Ascending aorta (tissue), 2 donors: ENCODE data around the gene TMEM200B. TPM values are rescaled to one million over a fixed set of nuclear protein-coding genes. Genes with fewer than 3 reads are reported as not detected.
"Not testable (repeated sequence)": the region's sequence is repeated elsewhere in the genome, so short reads cannot be mapped to it uniquely, and the experiment has no call there.

Experiments
- DNase-seq, 2 donors: peaks; one replicate each; pipeline ENCODE4 v3.0.0-alpha.2; 2019; ENCODE audit warnings: low spot score in 2 of 2
- H3K27ac ChIP-seq, 2 donors: fragments of 200-600 bp; sonication (generic); one replicate each; pipeline ENCODE4 v1.5.1; 2016 to 2017; ENCODE audit warnings: mild to moderate bottlenecking in 1 of 2
- H3K27me3 ChIP-seq: fragments of 200-600 bp; sonication (generic); one replicate; pipeline ENCODE4 v1.5.1; 2017
- H3K36me3 ChIP-seq, 2 donors: fragments of 200-600 bp; sonication (generic); one replicate each; pipeline ENCODE4 v1.5.1; 2016
- H3K4me1 ChIP-seq, 2 donors: fragments of 200-600 bp; sonication (generic); one replicate each; pipeline ENCODE4 v1.5.1; 2016 to 2017; ENCODE audit warnings: mild to moderate bottlenecking in 1 of 2
- H3K4me3 ChIP-seq, 2 donors: fragments of 200-600 bp; sonication (generic); one replicate each; pipeline ENCODE4 v1.5.1; 2016 to 2017; ENCODE audit warnings: mild to moderate bottlenecking in 1 of 2
- H3K9me3 ChIP-seq, 2 donors: fragments of 200-600 bp; sonication (generic); one replicate each; pipeline ENCODE4 v1.5.1; 2016
- intact Hi-C: fragments of 100-400 bp; cut with DNase I; formaldehyde crosslinking; loops from one replicate; pipeline ENCODE4 v1.15.1; 2023
- total RNA-seq: library from RNA; depleted of rRNA; stranded (reverse); fragments of >200 nt; gene quantifications from one replicate; pipeline ENCODE4 v1.1.0, GENCODE V29; 2016
- TF ChIP-seq, protein P1 (sequence below), 3 experiments: fragments of 200-600 bp in 2 of 3; fragments of 450-650 bp in 1 of 3; sonication (generic) in 2 of 3; IDR thresholded peaks; one replicate each; pipeline ENCODE4 v1.5.1; 2016 to 2019; ENCODE audit warnings: antibody characterized with exemption in 3 of 3, mild to moderate bottlenecking in 1 of 3, moderate library complexity in 1 of 3

The TMEM200B gene
- total RNA-seq, 1 donor from 2014 or later, result 18.5 TPM

- TF ChIP-seq, protein P1, sequence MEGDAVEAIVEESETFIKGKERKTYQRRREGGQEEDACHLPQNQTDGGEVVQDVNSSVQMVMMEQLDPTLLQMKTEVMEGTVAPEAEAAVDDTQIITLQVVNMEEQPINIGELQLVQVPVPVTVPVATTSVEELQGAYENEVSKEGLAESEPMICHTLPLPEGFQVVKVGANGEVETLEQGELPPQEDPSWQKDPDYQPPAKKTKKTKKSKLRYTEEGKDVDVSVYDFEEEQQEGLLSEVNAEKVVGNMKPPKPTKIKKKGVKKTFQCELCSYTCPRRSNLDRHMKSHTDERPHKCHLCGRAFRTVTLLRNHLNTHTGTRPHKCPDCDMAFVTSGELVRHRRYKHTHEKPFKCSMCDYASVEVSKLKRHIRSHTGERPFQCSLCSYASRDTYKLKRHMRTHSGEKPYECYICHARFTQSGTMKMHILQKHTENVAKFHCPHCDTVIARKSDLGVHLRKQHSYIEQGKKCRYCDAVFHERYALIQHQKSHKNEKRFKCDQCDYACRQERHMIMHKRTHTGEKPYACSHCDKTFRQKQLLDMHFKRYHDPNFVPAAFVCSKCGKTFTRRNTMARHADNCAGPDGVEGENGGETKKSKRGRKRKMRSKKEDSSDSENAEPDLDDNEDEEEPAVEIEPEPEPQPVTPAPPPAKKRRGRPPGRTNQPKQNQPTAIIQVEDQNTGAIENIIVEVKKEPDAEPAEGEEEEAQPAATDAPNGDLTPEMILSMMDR (IDR thresholded peaks at IDR 0.05), result peak in 1 of 3 experiments; percentile 14
- Histone ChIP-seq H3K36me3 (peaks cover 0 to 13% of the 10 kb centered on the region in 2 donors), H3K9me3 (no peaks in the 10 kb centered on the region), H3K4me3 (no peak overlapping the region), H3K4me1 (peaks cover 0 to 22% of the 10 kb centered on the region in 2 donors), H3K27ac (no peak overlapping the region), H3K27me3 (no peaks in the 10 kb centered on the region)
- DNase-seq, result no peak
- intact Hi-C loops, result no loop called here
These were observed 6.3 kb downstream of the TMEM200B start for GRCh38 chr1:29117381-29117780.

- no peak for DNase-seq
- peaks cover 0 to 3% of the 10 kb centered on the region in 2 donors for H3K4me1 ChIP-seq
- intact Hi-C loops, result no loop called here
- TF ChIP-seq, protein P1 (IDR thresholded peaks at IDR 0.05), result no peak
- H3K9me3 ChIP-seq, result no peaks in the 10 kb centered on the region
- no peaks in the 10 kb centered on the region for H3K27me3 ChIP-seq
- H3K27ac ChIP-seq, result no peak overlapping the region
- H3K4me3 ChIP-seq, result no peak overlapping the region
- H3K36me3 ChIP-seq, result peaks cover 0 to 15% of the 10 kb centered on the region in 2 donors
These were observed 9.0 kb downstream of the TMEM200B start for GRCh38 chr1:29114654-29115053.

GRCh38 chr1:29113413-29114117 lies 10.1 kb downstream of the TMEM200B start:
- Histone ChIP-seq H3K27ac (no peak overlapping the region), H3K4me3 (no peak overlapping the region), H3K4me1 (no peaks in the 10 kb centered on the region), H3K27me3 (no peaks in the 10 kb centered on the region), H3K9me3 (no peaks in the 10 kb centered on the region), H3K36me3 (peaks cover 0 to 15% of the 10 kb centered on the region in 2 donors)
- intact Hi-C loops, result no loop called here
- DNase-seq, result no peak
- TF ChIP-seq, protein P1 (IDR thresholded peaks at IDR 0.05), result no peak

GRCh38 chr1:29112705-29113412 lies 10.8 kb downstream of the TMEM200B start:
- Histone ChIP-seq H3K9me3 (no peaks in the 10 kb centered on the region), H3K27ac (no peak overlapping the region), H3K27me3 (no peaks in the 10 kb centered on the region), H3K4me1 (no peaks in the 10 kb centered on the region), H3K36me3 (peaks cover 0 to 15% of the 10 kb centered on the region in 2 donors), H3K4me3 (no peak overlapping the region)
- intact Hi-C loops, result no loop called here
- no peak for DNase-seq
- TF ChIP-seq, protein P1 (IDR thresholded peaks at IDR 0.05), result no peak

GRCh38 chr1:29108041-29108440 lies 15.7 kb downstream of the TMEM200B start:
- H3K4me3 ChIP-seq, H3K36me3 ChIP-seq, H3K27me3 ChIP-seq, DNase-seq, H3K27ac ChIP-seq, H3K9me3 ChIP-seq, H3K4me1 ChIP-seq, intact Hi-C loops: not testable (repeated sequence)

DNA sequence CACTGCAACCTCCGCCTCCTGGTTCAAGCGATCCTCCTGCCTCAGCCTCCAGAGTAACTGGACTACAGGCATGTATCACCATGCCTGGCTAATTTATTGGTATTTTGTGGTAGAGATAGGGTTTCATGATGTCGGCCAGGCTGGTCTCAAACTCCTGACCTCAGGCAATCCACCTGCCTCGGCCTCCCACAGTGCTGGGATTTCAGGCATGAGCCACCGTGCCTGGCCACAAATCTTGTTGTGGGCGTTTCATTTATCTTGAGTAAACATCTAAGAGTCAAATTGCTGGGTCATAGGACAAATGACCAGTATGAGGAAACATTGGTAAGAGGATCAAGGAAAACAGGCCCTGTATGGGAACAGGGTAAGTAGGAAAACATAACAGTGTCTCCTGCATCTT lies 17.9 kb downstream of the TMEM200B start:
- intact Hi-C loops, result no loop called here
- H3K4me3 ChIP-seq, result no peak overlapping the region
- peaks cover 0 to 3% of the 10 kb centered on the region in 2 donors for H3K36me3 ChIP-seq
- no peaks in the 10 kb centered on the region for H3K27me3 ChIP-seq
- no peaks in the 10 kb centered on the region for H3K9me3 ChIP-seq
- no peak overlapping the region for H3K27ac ChIP-seq
- TF ChIP-seq, protein P1 (IDR thresholded peaks at IDR 0.05), result no peak
- no peak for DNase-seq
- no peaks in the 10 kb centered on the region for H3K4me1 ChIP-seq
